Myocyte (in vitro differentiated cells): ENCODE results near the gene NUP205. TPM values are rescaled to one million over a fixed set of nuclear protein-coding genes. Genes with fewer than 3 reads are reported as not detected.
A peak's percentile ranks its signal among the peaks of the same experiment; 100 is the strongest.

Source experiments
- DNase-seq: peaks from one replicate; pipeline ENCODE4 v3.0.0-alpha.2; 2012; ENCODE audit warnings: low read depth
- polyA plus RNA-seq: library from polyadenylated mRNA; unstranded; fragments of >200 nt; gene quantifications from one replicate; pipeline ENCODE4 v1.2.1, GENCODE V29; 2012; ENCODE audit warnings: missing spikeins
- total RNA-seq: library from RNA; depleted of rRNA; stranded (reverse); fragments of >200 nt; gene quantifications from 2 replicates; pipeline ENCODE4 v1.2.3, GENCODE V29; 2014

Gene NUP205
- total RNA-seq: 32.2 and 33.9 TPM in 2 replicates
- 12.1 TPM for polyA plus RNA-seq

GRCh38 chr7:135557455-135558336 lies at the start of gene NUP205:
Gene NUP205 (plus strand): TSS chr7:135557917. CDS start chr7:135557945, 28 bp downstream.
- DNase-seq: peak; percentile 92

GRCh38 chr7:135508883-135509588 lies 48.7 kb upstream of the NUP205 start:
- peak; percentile 53 for DNase-seq

- DNase-seq: no peak
Measured at GRCh38 chr7:135509589-135509838, 48.2 kb upstream of the NUP205 start.

- DNase-seq: peak; percentile 98
Measured at GRCh38 chr7:135509839-135510591, 47.7 kb upstream of the NUP205 start, which contains the start of gene CNOT4. Gene CNOT4 (minus strand): TSS chr7:135510102. CDS start chr7:135438331, 71,771 bp downstream.

GRCh38 chr7:135510592-135511183 lies 47.0 kb upstream of the NUP205 start:
- peak; percentile 28 for DNase-seq

GRCh38 chr7:135512135-135512887 lies 45.4 kb upstream of the NUP205 start:
- DNase-seq: peak; percentile 78

GRCh38 chr7:135514856-135515255 lies 42.9 kb upstream of the NUP205 start:
- DNase-seq: no peak

GRCh38 chr7:135517060-135517459 lies 40.7 kb upstream of the NUP205 start:
- DNase-seq: no peak

- no peak for DNase-seq
Measured at GRCh38 chr7:135518748-135519147, 39.0 kb upstream of the NUP205 start.

GRCh38 chr7:135519233-135519688 lies 38.5 kb upstream of the NUP205 start:
- no peak for DNase-seq

GRCh38 chr7:135519871-135520270 lies 37.8 kb upstream of the NUP205 start:
- DNase-seq: no peak

GRCh38 chr7:135522509-135522908 lies 35.2 kb upstream of the NUP205 start:
- no peak for DNase-seq

GRCh38 chr7:135523146-135523545 lies 34.6 kb upstream of the NUP205 start:
- no peak for DNase-seq

- DNase-seq: no peak
Measured at GRCh38 chr7:135525426-135525825, 32.3 kb upstream of the NUP205 start.

GRCh38 chr7:135527025-135527424 lies 30.7 kb upstream of the NUP205 start:
- no peak for DNase-seq

GRCh38 chr7:135536150-135536549 lies 21.6 kb upstream of the NUP205 start:
- no peak for DNase-seq

- no peak for DNase-seq
Measured at GRCh38 chr7:135537453-135537852, 20.3 kb upstream of the NUP205 start.

- DNase-seq: no peak
Measured at GRCh38 chr7:135537905-135538304, 19.8 kb upstream of the NUP205 start.

GRCh38 chr7:135538376-135538775 lies 19.3 kb upstream of the NUP205 start:
- no peak for DNase-seq

- no peak for DNase-seq
Measured at GRCh38 chr7:135539629-135540028, 18.1 kb upstream of the NUP205 start.

- no peak for DNase-seq
Measured at GRCh38 chr7:135541029-135541428, 16.7 kb upstream of the NUP205 start.
